Panc1 (cell line): Measurements from ENCODE around the gene LYRM9. TPM values are rescaled to one million over a fixed set of nuclear protein-coding genes. Genes with fewer than 3 reads are reported as not detected.

Experiments
- ATAC-seq: fragments of 200-7000 bp; cut with Tn5 transposase; 2 replicates; pipeline ENCODE4 v1.9.1; 2020; ENCODE audit warnings: mild to moderate bottlenecking, moderate library complexity
- BruUV-seq: library from RNA; stranded (reverse); fragments of 400-500 nt; replicated peaks from 2 replicates; lab custom pipeline; 2021; lab: Mats Ljungman, UMichigan
- CTCF ChIA-PET: fragments of 300-600 bp; sonication (Branson Sonifier 250); formaldehyde crosslinking; loops from one replicate; lab custom pipeline; 2022; ENCODE audit warnings: antibody characterized with exemption; lab: Charles Lee
- POLR2A ChIA-PET: fragments of 300-600 bp; sonication (Branson Sonifier 250); formaldehyde crosslinking; loops from one replicate; lab custom pipeline; 2022; ENCODE audit warnings: antibody characterized with exemption; lab: Charles Lee
- DNase-seq: peaks from one replicate; pipeline ENCODE4 v3.0.0-alpha.2; 2010; ENCODE audit warnings: low read depth, low spot score
- H3K27ac ChIP-seq: 2 replicates; pipeline ENCODE4 v1.5.1; 2011; ENCODE audit warnings: mild to moderate bottlenecking, low read length, inconsistent platforms
- H3K27me3 ChIP-seq: fragments of 200-500 bp; sonication (Bioruptor generic); 2 replicates; pipeline ENCODE4 v1.6.0; 2014; ENCODE audit warnings: low read length, inconsistent platforms; ENCODE audit not compliant: control insufficient read depth, insufficient read depth
- H3K36me3 ChIP-seq: fragments of 200-500 bp; sonication (Bioruptor generic); 2 replicates; pipeline ENCODE4 v1.5.1; 2014; ENCODE audit warnings: inconsistent platforms, mild to moderate bottlenecking, low read length, moderate library complexity; ENCODE audit not compliant: control insufficient read depth, insufficient read depth
- H3K4me1 ChIP-seq: 2 replicates; pipeline ENCODE4 v1.5.1; 2011; ENCODE audit warnings: inconsistent platforms, mild to moderate bottlenecking, low read length, moderate library complexity; ENCODE audit not compliant: control insufficient read depth, insufficient read depth
- H3K4me3 ChIP-seq, 2 experiments: 2 replicates each; pipeline ENCODE4 v1.5.1; 2011 to 2012; ENCODE audit warnings: low read depth in 2 of 2, low read length in 2 of 2, mild to moderate bottlenecking in 2 of 2, inconsistent platforms in 1 of 2, moderate library complexity in 1 of 2
- H3K9me3 ChIP-seq: fragments of 200-500 bp; sonication (Bioruptor generic); 2 replicates; pipeline ENCODE4 v1.5.1; 2014; ENCODE audit warnings: low read depth, mild to moderate bottlenecking, inconsistent platforms, low read length, moderate library complexity; ENCODE audit not compliant: control insufficient read depth, insufficient read depth
- CTCF ChIP-seq: fragments of 450-650 bp; IDR thresholded peaks from 2 replicates; pipeline ENCODE4 v1.5.1; 2017; ENCODE audit warnings: mild to moderate bottlenecking
- POLR2AphosphoS5 ChIP-seq: IDR thresholded peaks from 2 replicates; pipeline ENCODE4 v1.6.1; 2012; ENCODE audit warnings: mild to moderate bottlenecking, low read depth, low read length, moderate library complexity
- REST ChIP-seq, 2 experiments: IDR thresholded peaks; 2 replicates each; pipeline ENCODE4 v1.6.1; 2011 to 2012; ENCODE audit warnings: low read depth in 2 of 2, control low read depth in 1 of 2, low read length in 1 of 2, mild to moderate bottlenecking in 1 of 2, moderate library complexity in 1 of 2; ENCODE audit not compliant: insufficient read depth in 1 of 2
- SIN3A ChIP-seq: IDR thresholded peaks from 2 replicates; pipeline ENCODE4 v1.6.1; 2012; ENCODE audit warnings: low read depth, mild to moderate bottlenecking, low read length, moderate library complexity, borderline replicate concordance; ENCODE audit not compliant: insufficient read depth
- TCF7L2 ChIP-seq: IDR thresholded peaks from 2 replicates; pipeline ENCODE4 v1.6.1; 2011; ENCODE audit warnings: mild to moderate bottlenecking, low read depth, low read length, inconsistent platforms
- in situ Hi-C: cut with HindIII; loops from 2 replicates; pipeline ENCODE4 v1.10.0; 2016; ENCODE audit warnings: low sequenced_read_pairs, low pct_unique_long_range_greater_than_20kb
- intact Hi-C: fragments of 100-400 bp; cut with micrococcal nuclease; formaldehyde crosslinking; loops from one replicate; pipeline ENCODE4 v1.10.0; 2022; ENCODE audit not compliant: unreplicated experiment
- total RNA-seq: library from RNA; stranded (reverse); gene quantifications from one replicate; pipeline ENCODE4 v1.2.1, GENCODE V29; 2021; ENCODE audit not compliant: unreplicated experiment

LYRM9 gene
- total RNA-seq, 1 experiment from 2014 or later = 1.6 TPM

- peaks cover 2% of the 10 kb centered on the region; the same call in 1 of the 2 replicates for H3K27me3 ChIP-seq
- BruUV-seq = no TSS peak
- no peaks in the 10 kb centered on the region for H3K36me3 ChIP-seq
- TF ChIP-seq POLR2AphosphoS5 (no peak), SIN3A (no peak), TCF7L2 (no peak), REST (IDR thresholded peaks at IDR 0.05; ENCODE audit: insufficient read depth in 1 of 2, low read depth in 2 of 2, low read length in 1 of 2) (no peak), CTCF (no peak)
- DNase-seq (no peak), ATAC-seq (no peak)
- intact Hi-C loops = no loop called here
- H3K27ac ChIP-seq = no peak overlapping the region
- ChIA-PET POLR2A (no interaction called here), CTCF (interaction anchor here (1.3 kb wide), 1 partner anchor 43 kb away, joined by 8 read pairs; no protein-coding TSS in a partner anchor)
- no peaks in the 10 kb centered on the region for H3K4me1 ChIP-seq
- no peak overlapping the region for H3K4me3 ChIP-seq
- H3K9me3 ChIP-seq = no peaks in the 10 kb centered on the region
- in situ Hi-C loops = no loop called here
These were observed 56.5 kb downstream of the LYRM9 start for GRCh38 chr17:27836651-27837050.

DNA sequence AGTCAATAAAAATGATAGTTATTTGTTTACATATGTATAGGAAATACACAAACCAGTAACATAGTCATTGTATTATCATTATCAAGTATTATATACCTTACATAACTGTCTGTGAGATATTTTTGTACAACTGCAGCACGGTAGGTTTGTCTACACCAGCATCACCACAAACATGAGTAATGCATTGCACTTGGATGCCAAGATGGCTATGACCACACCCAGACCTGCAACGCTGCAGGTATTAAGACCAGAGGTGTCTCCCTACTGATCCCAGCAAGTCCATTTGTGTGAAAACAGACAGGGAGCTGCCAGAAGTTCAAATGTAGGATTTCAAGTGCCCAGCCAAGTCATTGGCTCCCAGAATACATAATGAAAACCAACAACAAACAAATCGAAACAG, 58.6 kb downstream of the LYRM9 start:
- no peaks in the 10 kb centered on the region for H3K36me3 ChIP-seq
- ATAC-seq = no peak
- no peak overlapping the region for H3K4me3 ChIP-seq
- no peaks in the 10 kb centered on the region for H3K9me3 ChIP-seq
- TF ChIP-seq TCF7L2 (no peak), REST (IDR thresholded peaks at IDR 0.05; ENCODE audit: insufficient read depth in 1 of 2, low read depth in 2 of 2, low read length in 1 of 2) (no peak), CTCF (no peak), SIN3A (no peak)
- 0 out of 2 replicates have a peak, but pooled peaks cover 2% of the 10 kb centered on the region for H3K27me3 ChIP-seq
- no peak for DNase-seq
- in situ Hi-C loops (no loop called here), intact Hi-C loops (no loop called here)
- no TSS peak for BruUV-seq
- POLR2A ChIA-PET = no interaction called here
- H3K27ac ChIP-seq = no peak overlapping the region
- CTCF ChIA-PET = no interaction called here
- H3K4me1 ChIP-seq = no peaks in the 10 kb centered on the region
